HG03460 (cell line): ENCODE results near the gene HDAC9.

ENCODE experiments used
- ATAC-seq: cut with Tn5 transposase; IDR thresholded peaks from one replicate; pipeline ENCODE4 v1.9.1; 2021; ENCODE audit not compliant: unreplicated experiment

Gene HDAC9

GRCh38 chr7:18552943-18553604, 57.5 kb downstream of the HDAC9 start:
- ATAC-seq: no peak

- ATAC-seq: no peak
Observed at GRCh38 chr7:18553605-18554003, 58.1 kb downstream of the HDAC9 start.

- no peak for ATAC-seq
Observed at GRCh38 chr7:18555120-18555519, 59.6 kb downstream of the HDAC9 start.

GRCh38 chr7:18555968-18556367, 60.4 kb downstream of the HDAC9 start:
- ATAC-seq: no peak

- no peak for ATAC-seq
Observed at GRCh38 chr7:18558503-18558902, 63.0 kb downstream of the HDAC9 start.

GRCh38 chr7:18558910-18559309, 63.4 kb downstream of the HDAC9 start:
- ATAC-seq: no peak

GRCh38 chr7:18559756-18560155, 64.2 kb downstream of the HDAC9 start:
- no peak for ATAC-seq

GRCh38 chr7:18564779-18565178, 69.2 kb downstream of the HDAC9 start:
- ATAC-seq: no peak

GRCh38 chr7:18565337-18565736, 69.8 kb downstream of the HDAC9 start:
- no peak for ATAC-seq

- no peak for ATAC-seq
Observed at GRCh38 chr7:18566205-18566604, 70.7 kb downstream of the HDAC9 start.

GRCh38 chr7:18566829-18567228, 71.3 kb downstream of the HDAC9 start:
- ATAC-seq: peak; percentile 99

- ATAC-seq: no peak
Observed at GRCh38 chr7:18570441-18570840, 74.9 kb downstream of the HDAC9 start.

- ATAC-seq: no peak
Observed at GRCh38 chr7:18570890-18571478, 75.4 kb downstream of the HDAC9 start.

- no peak for ATAC-seq
Observed at GRCh38 chr7:18572154-18572553, 76.6 kb downstream of the HDAC9 start.

GRCh38 chr7:18572885-18573284, 77.3 kb downstream of the HDAC9 start:
- no peak for ATAC-seq

GRCh38 chr7:18573410-18574234, 78.1 kb downstream of the HDAC9 start:
- no peak for ATAC-seq

GRCh38 chr7:18574235-18574540, 78.6 kb downstream of the HDAC9 start:
- ATAC-seq: no peak

GRCh38 chr7:18574676-18575075, 79.1 kb downstream of the HDAC9 start:
- no peak for ATAC-seq

GRCh38 chr7:18575622-18576572, 80.3 kb downstream of the HDAC9 start:
- ATAC-seq: no peak

GRCh38 chr7:18577096-18577771, 81.7 kb downstream of the HDAC9 start:
- peak; percentile 63 for ATAC-seq

GRCh38 chr7:18579698-18580097, 84.1 kb downstream of the HDAC9 start:
- no peak for ATAC-seq
